ENCODE results near the gene SLC13A5.
"Not testable (repeated sequence)": the region's sequence is repeated elsewhere in the genome, so short reads cannot be mapped to it uniquely, and the experiment has no call there.

Gene SLC13A5

DNA sequence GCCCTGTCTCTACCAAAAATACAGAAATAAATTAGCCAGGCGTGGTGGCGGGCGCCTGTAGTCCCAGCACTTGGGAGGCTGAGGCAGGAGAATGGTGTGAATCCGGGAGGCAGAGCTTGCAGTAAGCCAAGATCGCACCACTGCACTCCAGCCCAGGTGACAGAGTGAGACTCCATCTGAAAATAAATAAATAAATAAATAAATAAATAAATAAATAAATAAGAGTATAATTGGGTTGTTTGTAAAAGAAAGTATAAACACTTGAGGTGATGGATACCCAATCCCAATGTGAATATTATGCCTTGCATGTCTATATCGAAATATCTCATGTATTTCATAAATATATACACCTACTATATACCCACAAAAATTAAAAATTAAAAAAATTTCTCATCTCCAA, 33.5 kb upstream of the SLC13A5 start:
- not testable (repeated sequence) for H3K9me3 ChIP-seq (replicated peaks; ENCODE audit: low read length); H3K4me3 ChIP-seq (ENCODE audit: low read length); H3K36me3 ChIP-seq (ENCODE audit: insufficient read depth, low read length); H3K4me1 ChIP-seq (ENCODE audit: control insufficient read depth, insufficient read depth, low read length); H3K4me2 ChIP-seq (ENCODE audit: low read length); H3K27me3 ChIP-seq (ENCODE audit: control insufficient read depth, insufficient read depth, low read length); H3K9ac ChIP-seq (ENCODE audit: low read depth, low read length)

- no peaks in the 10 kb centered on the region for H3K36me3 ChIP-seq (ENCODE audit: insufficient read depth, low read length)
- H3K9me3 ChIP-seq (replicated peaks; ENCODE audit: low read length) = no peaks in the 10 kb centered on the region
- H3K4me1 ChIP-seq (ENCODE audit: control insufficient read depth, insufficient read depth, low read length) = no peaks in the 10 kb centered on the region
- H3K27me3 ChIP-seq (ENCODE audit: control insufficient read depth, insufficient read depth, low read length) = peaks cover 42% of the 10 kb centered on the region
- no peak overlapping the region for H3K9ac ChIP-seq (ENCODE audit: low read depth, low read length)
- H3K4me3 ChIP-seq (ENCODE audit: low read length) = no peak overlapping the region
- no peak overlapping the region for H3K4me2 ChIP-seq (ENCODE audit: low read length)
These were observed 16.4 kb upstream of the SLC13A5 start for GRCh38 chr17:6729531-6729930.

DNA sequence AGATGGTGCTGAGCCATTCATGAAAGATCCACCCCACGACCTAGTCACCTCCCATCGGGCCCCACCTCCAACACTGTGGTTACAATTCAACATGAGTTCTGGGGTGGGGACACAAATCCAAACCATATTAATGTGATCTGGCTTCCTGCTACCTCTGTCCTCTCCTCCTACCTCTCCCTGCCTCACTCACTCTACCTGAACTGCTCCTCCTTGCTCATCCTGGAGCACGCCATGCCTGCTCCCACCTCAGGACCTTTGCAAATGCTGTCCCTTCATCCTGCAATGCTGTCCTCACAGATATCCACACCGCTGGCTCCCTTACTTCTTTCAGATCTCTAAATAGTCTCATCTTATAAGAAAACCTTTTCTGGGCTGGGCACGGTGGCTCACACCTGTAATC, 10.8 kb upstream of the SLC13A5 start:
- Histone ChIP-seq H3K4me1 (ENCODE audit: control insufficient read depth, insufficient read depth, low read length) (no peaks in the 10 kb centered on the region), H3K36me3 (ENCODE audit: insufficient read depth, low read length) (no peaks in the 10 kb centered on the region), H3K9me3 (replicated peaks; ENCODE audit: low read length) (no peaks in the 10 kb centered on the region), H3K27me3 (ENCODE audit: control insufficient read depth, insufficient read depth, low read length) (peaks cover 52% of the 10 kb centered on the region), H3K4me3 (ENCODE audit: low read length) (no peak overlapping the region), H3K9ac (ENCODE audit: low read depth, low read length) (no peak overlapping the region), H3K4me2 (ENCODE audit: low read length) (no peak overlapping the region)

GRCh38 chr17:6721744-6722143, 8.6 kb upstream of the SLC13A5 start:
- Histone ChIP-seq H3K27me3 (ENCODE audit: control insufficient read depth, insufficient read depth, low read length) (peaks cover 40% of the 10 kb centered on the region), H3K4me3 (ENCODE audit: low read length) (no peak overlapping the region), H3K4me2 (ENCODE audit: low read length) (no peak overlapping the region), H3K4me1 (ENCODE audit: control insufficient read depth, insufficient read depth, low read length) (no peaks in the 10 kb centered on the region), H3K36me3 (ENCODE audit: insufficient read depth, low read length) (no peaks in the 10 kb centered on the region), H3K9me3 (replicated peaks; ENCODE audit: low read length) (no peaks in the 10 kb centered on the region), H3K9ac (ENCODE audit: low read depth, low read length) (no peak overlapping the region)

DNA sequence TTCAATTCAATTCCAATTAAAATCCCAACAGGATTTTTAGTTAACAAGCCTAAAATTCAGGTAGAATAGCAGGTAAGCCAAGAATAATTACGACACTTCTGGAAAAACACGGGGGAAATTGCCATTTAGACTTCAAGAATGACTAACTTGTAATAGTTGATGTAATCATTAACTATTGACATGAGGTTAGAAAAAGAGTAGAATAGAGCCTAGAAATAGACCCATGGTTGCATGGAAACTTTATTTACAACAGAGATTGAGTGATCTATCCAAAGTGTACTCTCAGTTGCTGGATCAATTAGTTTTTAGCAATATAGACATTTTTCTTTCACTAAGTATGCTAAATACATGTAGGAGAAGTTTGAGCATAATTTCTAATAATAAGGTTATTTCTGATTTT, 3.6 kb upstream of the SLC13A5 start:
- H3K27me3 ChIP-seq (ENCODE audit: control insufficient read depth, insufficient read depth, low read length) = peaks cover 47% of the 10 kb centered on the region

DNA sequence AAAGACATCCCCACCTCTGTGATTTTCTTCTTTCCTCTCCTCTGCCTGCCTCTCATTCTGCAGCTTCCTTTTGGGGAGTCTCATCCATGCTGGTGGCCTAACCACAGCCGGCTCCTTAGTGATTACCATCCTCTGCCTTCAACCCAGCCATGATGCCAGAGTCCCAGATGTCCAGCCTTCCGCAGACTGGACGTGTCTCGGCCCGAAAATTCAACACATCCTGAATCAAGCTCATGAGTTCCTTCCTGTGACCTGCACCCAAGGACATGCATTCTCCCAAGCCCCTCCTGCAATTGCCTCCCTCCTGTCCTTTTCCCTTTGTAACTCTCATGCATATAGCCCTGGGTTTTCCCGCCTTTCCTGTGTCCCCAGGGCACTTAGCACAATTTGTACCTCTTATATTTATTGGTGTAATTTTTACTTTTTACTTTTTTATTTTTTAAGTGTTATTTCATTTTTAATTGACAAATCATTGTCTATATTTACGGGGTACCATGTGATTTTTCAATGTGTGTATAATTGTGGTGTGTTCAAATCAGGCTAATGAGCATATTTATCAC, 1.2 kb upstream of the SLC13A5 start:
- Histone ChIP-seq H3K4me2 (ENCODE audit: low read length) (no peak overlapping the region), H3K9ac (ENCODE audit: low read depth, low read length) (no peak overlapping the region), H3K36me3 (ENCODE audit: insufficient read depth, low read length) (no peaks in the 10 kb centered on the region), H3K9me3 (replicated peaks; ENCODE audit: low read length) (peaks cover 4% of the 10 kb centered on the region), H3K4me1 (ENCODE audit: control insufficient read depth, insufficient read depth, low read length) (peaks cover 10% of the 10 kb centered on the region), H3K4me3 (ENCODE audit: low read length) (peak overlapping the region; percentile 11), H3K27me3 (ENCODE audit: control insufficient read depth, insufficient read depth, low read length) (peaks cover 52% of the 10 kb centered on the region)

More for the DNA sequence above, 3.6 kb upstream of the SLC13A5 start:
- H3K9ac ChIP-seq (ENCODE audit: low read depth, low read length) = no peak overlapping the region
- peaks cover 10% of the 10 kb centered on the region for H3K4me1 ChIP-seq (ENCODE audit: control insufficient read depth, insufficient read depth, low read length)
- peaks cover 4% of the 10 kb centered on the region for H3K9me3 ChIP-seq (replicated peaks; ENCODE audit: low read length)
- no peaks in the 10 kb centered on the region for H3K36me3 ChIP-seq (ENCODE audit: insufficient read depth, low read length)
- no peak overlapping the region for H3K4me3 ChIP-seq (ENCODE audit: low read length)
- no peak overlapping the region for H3K4me2 ChIP-seq (ENCODE audit: low read length)

GRCh38 chr17:6713918-6714271, 726 bp upstream of the SLC13A5 start:
- H3K9me3 ChIP-seq (replicated peaks; ENCODE audit: low read length) = peaks cover 4% of the 10 kb centered on the region
- peak overlapping the region; percentile 82 for H3K4me2 ChIP-seq (ENCODE audit: low read length)
- peaks cover 10% of the 10 kb centered on the region for H3K4me1 ChIP-seq (ENCODE audit: control insufficient read depth, insufficient read depth, low read length)
- peaks cover 50% of the 10 kb centered on the region for H3K27me3 ChIP-seq (ENCODE audit: control insufficient read depth, insufficient read depth, low read length)
- H3K36me3 ChIP-seq (ENCODE audit: insufficient read depth, low read length) = no peaks in the 10 kb centered on the region
- H3K4me3 ChIP-seq (ENCODE audit: low read length) = peak overlapping the region; percentile 60
- peak overlapping the region; percentile 26 for H3K9ac ChIP-seq (ENCODE audit: low read depth, low read length)

DNA sequence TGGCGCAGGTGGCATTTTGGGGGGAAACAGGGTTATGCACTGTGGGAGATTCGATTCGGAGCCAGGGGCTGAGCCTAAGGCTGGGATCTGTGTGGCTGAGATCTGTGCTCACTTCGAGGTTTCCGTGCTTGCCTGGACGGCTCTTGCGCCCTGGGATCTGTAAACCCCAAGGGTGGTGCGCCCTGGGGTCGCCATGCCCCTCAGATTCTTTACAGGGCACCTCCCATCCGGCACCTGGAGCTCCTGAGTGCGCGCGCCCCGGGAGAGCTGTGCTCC, 377 bp downstream of the SLC13A5 start:
- peaks cover 10% of the 10 kb centered on the region for H3K4me1 ChIP-seq (ENCODE audit: control insufficient read depth, insufficient read depth, low read length)
- H3K27me3 ChIP-seq (ENCODE audit: control insufficient read depth, insufficient read depth, low read length) = peaks cover 56% of the 10 kb centered on the region
- H3K9me3 ChIP-seq (replicated peaks; ENCODE audit: low read length) = peaks cover 4% of the 10 kb centered on the region
- peak overlapping the region; percentile 82 for H3K4me2 ChIP-seq (ENCODE audit: low read length)
- no peaks in the 10 kb centered on the region for H3K36me3 ChIP-seq (ENCODE audit: insufficient read depth, low read length)
- H3K9ac ChIP-seq (ENCODE audit: low read depth, low read length) = no peak overlapping the region
- no peak overlapping the region for H3K4me3 ChIP-seq (ENCODE audit: low read length)

DNA sequence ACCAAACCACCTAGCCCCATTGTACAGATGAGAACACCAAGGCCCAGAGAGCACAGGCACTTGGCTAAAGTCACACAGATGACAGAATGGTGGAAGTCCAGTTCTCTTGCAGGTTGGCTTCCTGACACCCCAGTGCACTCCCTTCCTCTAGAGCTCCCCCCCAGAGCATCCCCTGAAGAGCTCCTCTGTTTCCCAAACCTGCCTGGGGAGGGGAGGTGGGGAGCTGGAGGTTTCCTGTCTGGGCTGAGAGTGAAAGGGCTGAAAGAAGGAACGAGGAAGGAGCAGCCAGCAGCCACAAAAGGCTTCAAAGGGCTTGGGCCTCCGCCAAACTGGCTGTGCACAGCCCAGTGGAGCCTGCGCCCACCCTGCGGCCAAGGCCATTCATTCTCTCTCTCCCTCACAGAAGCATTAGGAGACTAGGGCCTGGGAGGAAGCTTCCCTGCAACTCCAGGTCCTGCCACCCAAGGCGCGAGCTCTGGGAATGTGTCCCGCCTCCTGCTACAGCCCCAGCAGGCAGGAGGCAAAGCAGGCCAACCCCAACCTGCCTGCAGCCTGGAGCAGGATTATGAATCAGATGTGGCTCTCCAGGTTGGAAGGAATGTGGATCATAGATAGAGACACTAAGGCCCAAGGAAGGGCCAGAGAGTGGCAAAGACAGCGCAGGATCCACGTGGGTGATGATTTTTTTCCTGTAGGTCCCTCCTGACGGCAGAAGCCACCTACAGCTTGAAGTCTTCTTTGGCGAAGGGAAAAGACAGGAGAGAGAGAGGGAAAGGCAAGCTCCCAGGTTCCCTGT, 913 bp downstream of the SLC13A5 start:
- H3K36me3 ChIP-seq (ENCODE audit: insufficient read depth, low read length) = no peaks in the 10 kb centered on the region
- H3K4me3 ChIP-seq (ENCODE audit: low read length) = no peak overlapping the region
- peaks cover 10% of the 10 kb centered on the region for H3K4me1 ChIP-seq (ENCODE audit: control insufficient read depth, insufficient read depth, low read length)
- H3K9me3 ChIP-seq (replicated peaks; ENCODE audit: low read length) = peaks cover 4% of the 10 kb centered on the region
- peaks cover 56% of the 10 kb centered on the region for H3K27me3 ChIP-seq (ENCODE audit: control insufficient read depth, insufficient read depth, low read length)
- no peak overlapping the region for H3K4me2 ChIP-seq (ENCODE audit: low read length)
- H3K9ac ChIP-seq (ENCODE audit: low read depth, low read length) = no peak overlapping the region

- Histone ChIP-seq H3K4me3 (ENCODE audit: low read length) (no peak overlapping the region), H3K9me3 (replicated peaks; ENCODE audit: low read length) (peaks cover 4% of the 10 kb centered on the region), H3K9ac (ENCODE audit: low read depth, low read length) (no peak overlapping the region), H3K36me3 (ENCODE audit: insufficient read depth, low read length) (no peaks in the 10 kb centered on the region), H3K4me1 (ENCODE audit: control insufficient read depth, insufficient read depth, low read length) (peaks cover 10% of the 10 kb centered on the region), H3K4me2 (ENCODE audit: low read length) (no peak overlapping the region), H3K27me3 (ENCODE audit: control insufficient read depth, insufficient read depth, low read length) (peaks cover 62% of the 10 kb centered on the region)
These were observed 1.5 kb downstream of the SLC13A5 start for GRCh38 chr17:6711681-6712057.

- H3K9ac ChIP-seq (ENCODE audit: low read depth, low read length) = no peak overlapping the region
- H3K27me3 ChIP-seq (ENCODE audit: control insufficient read depth, insufficient read depth, low read length) = peaks cover 67% of the 10 kb centered on the region
- H3K4me2 ChIP-seq (ENCODE audit: low read length) = no peak overlapping the region
- H3K36me3 ChIP-seq (ENCODE audit: insufficient read depth, low read length) = no peaks in the 10 kb centered on the region
- no peak overlapping the region for H3K4me3 ChIP-seq (ENCODE audit: low read length)
- peaks cover 4% of the 10 kb centered on the region for H3K9me3 ChIP-seq (replicated peaks; ENCODE audit: low read length)
- peaks cover 10% of the 10 kb centered on the region for H3K4me1 ChIP-seq (ENCODE audit: control insufficient read depth, insufficient read depth, low read length)
These were observed 2.0 kb downstream of the SLC13A5 start for GRCh38 chr17:6711081-6711674.

DNA sequence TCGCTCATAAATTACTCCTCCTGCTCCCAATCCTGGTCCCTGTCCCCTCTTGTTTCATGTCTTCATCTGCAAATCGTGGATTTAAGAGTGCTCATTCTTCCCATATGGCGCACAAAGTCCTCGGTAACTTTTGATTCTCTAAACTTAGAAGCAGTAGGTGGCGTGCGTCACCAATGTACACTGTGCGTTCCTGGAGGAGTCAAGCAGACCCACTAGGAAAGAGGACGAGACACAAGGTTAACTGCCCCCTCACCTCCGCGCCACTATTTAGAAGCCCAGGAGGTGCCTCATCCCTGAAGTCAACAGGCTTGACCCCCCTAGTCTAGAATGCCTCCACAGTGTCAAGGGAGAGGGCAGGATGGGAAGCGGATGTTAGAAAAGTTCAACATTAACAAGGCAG, 2.9 kb downstream of the SLC13A5 start:
- Histone ChIP-seq H3K9me3 (replicated peaks; ENCODE audit: low read length) (peaks cover 4% of the 10 kb centered on the region), H3K4me1 (ENCODE audit: control insufficient read depth, insufficient read depth, low read length) (peaks cover 10% of the 10 kb centered on the region), H3K4me2 (ENCODE audit: low read length) (no peak overlapping the region), H3K27me3 (ENCODE audit: control insufficient read depth, insufficient read depth, low read length) (peaks cover 75% of the 10 kb centered on the region), H3K4me3 (ENCODE audit: low read length) (no peak overlapping the region), H3K36me3 (ENCODE audit: insufficient read depth, low read length) (no peaks in the 10 kb centered on the region), H3K9ac (ENCODE audit: low read depth, low read length) (no peak overlapping the region)

All from skeletal muscle satellite cell (primary cell).